ENCODE results near the gene DDX24. TPM values are rescaled to one million over a fixed set of nuclear protein-coding genes. Genes with fewer than 3 reads are reported as not detected.

DDX24 gene
- total and polyA plus RNA-seq, 2 of the 8 experiments (the other 6 are each of a cell fraction or from before 2014, with no cell fraction given) = 89.0 to 201 TPM

DNA sequence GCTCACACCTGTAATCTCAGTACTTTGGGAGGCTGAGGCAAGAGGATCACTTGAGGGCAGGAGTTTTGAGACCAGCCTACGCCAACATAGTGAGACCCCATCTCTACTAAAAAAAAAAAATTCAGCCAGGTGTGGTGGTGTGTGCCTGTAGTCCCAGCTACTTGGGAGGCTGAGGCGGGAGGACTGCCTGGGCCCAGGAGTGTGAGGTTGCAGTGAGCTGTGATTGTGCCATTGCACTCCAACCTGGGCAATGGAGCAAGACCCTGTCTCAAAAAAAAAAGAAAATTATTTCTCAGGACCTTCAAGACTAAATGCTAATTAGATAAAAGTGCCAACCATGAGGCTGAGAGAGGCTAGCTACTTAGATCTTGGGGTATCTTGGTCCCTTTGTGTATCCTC is 31.4 kb downstream of the DDX24 start:
- no peak overlapping the region for H3K9ac ChIP-seq (replicated peaks in 1 of 4; ENCODE audit: extremely low read depth in 1 of 4, low read depth in 3 of 4, low read length in 3 of 4)
- H2BK20ac ChIP-seq (ENCODE audit: low read length) = no peak overlapping the region
- no peak overlapping the region for H2AK5ac ChIP-seq (ENCODE audit: low read depth, low read length)
- no peak overlapping the region for H3K14ac ChIP-seq (ENCODE audit: insufficient read length)
- DNase-seq (ENCODE audit: low read depth in 1 of 2, low spot score in 2 of 2) (peak in 1 of 2 experiments; percentile 8), FAIRE-seq (no peak)
- H2BK120ac ChIP-seq (replicated peaks; ENCODE audit: low read depth, low read length) = no peak overlapping the region
- no peak overlapping the region for H2AFZ ChIP-seq (ENCODE audit: low read length)
- no peak overlapping the region for H3K23ac ChIP-seq (ENCODE audit: insufficient read length)
- no peak overlapping the region for H2BK15ac ChIP-seq (ENCODE audit: low read length)
- no peaks in the 10 kb centered on the region; the same call in 1 of the 2 replicates for H3K79me1 ChIP-seq (ENCODE audit: low read depth, low read length)
- H3K4me2 ChIP-seq (ENCODE audit: insufficient read depth in 1 of 2, low read depth in 2 of 2, low read length in 2 of 2) = no peak overlapping the region
- H2BK5ac ChIP-seq (ENCODE audit: low read depth, low read length) = no peak overlapping the region
- H3K9me3 ChIP-seq (ENCODE audit: insufficient read depth in 2 of 2, low read depth in 1 of 2, low read length in 1 of 2) = no peaks in the 10 kb centered on the region
- TF ChIP-seq TAF1 (IDR thresholded peaks at IDR 0.05; ENCODE audit: low read depth, low read length) = no peak
- TF ChIP-seq SIN3A (conservative IDR thresholded peaks at IDR 0.05 in 1 of 2, IDR thresholded peaks at IDR 0.05 in 1 of 2; ENCODE audit: low read depth in 1 of 2, low read length in 2 of 2) = no peak
- TF ChIP-seq TEAD4 (IDR thresholded peaks at IDR 0.05; ENCODE audit: low read depth, low read length) = no peak
- no peak for TF ChIP-seq YY1 (IDR thresholded peaks at IDR 0.05; ENCODE audit: low read depth, low read length)
- no peak for TF ChIP-seq KDM4A (IDR thresholded peaks at IDR 0.05; ENCODE audit: low read depth, low read length, severe bottlenecking)
- no peak for TF ChIP-seq KDM5A (IDR thresholded peaks at IDR 0.05; ENCODE audit: low read length)
- TF ChIP-seq EGR1 (IDR thresholded peaks at IDR 0.05; ENCODE audit: borderline replicate concordance, low read depth, low read length) = no peak
- TF ChIP-seq BRCA1 (IDR thresholded peaks at IDR 0.05; ENCODE audit: low read depth, low read length) = no peak
- TF ChIP-seq SIRT6 (IDR thresholded peaks at IDR 0.05; ENCODE audit: low read length) = no peak
- TF ChIP-seq, protein P1, sequence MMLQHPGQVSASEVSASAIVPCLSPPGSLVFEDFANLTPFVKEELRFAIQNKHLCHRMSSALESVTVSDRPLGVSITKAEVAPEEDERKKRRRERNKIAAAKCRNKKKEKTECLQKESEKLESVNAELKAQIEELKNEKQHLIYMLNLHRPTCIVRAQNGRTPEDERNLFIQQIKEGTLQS (IDR thresholded peaks at IDR 0.05; ENCODE audit: insufficient read depth, low read depth, low read length) = no peak
- no peak for TF ChIP-seq NRF1 (IDR thresholded peaks at IDR 0.05; ENCODE audit: low read depth, low read length)
- TF ChIP-seq GABPA (IDR thresholded peaks at IDR 0.05; ENCODE audit: borderline replicate concordance, insufficient read depth, low read length) = no peak
- TF ChIP-seq KDM1A (IDR thresholded peaks at IDR 0.05; ENCODE audit: borderline replicate concordance, low read length) = no peak
- CTCF ChIA-PET (ENCODE audit: partially characterized antibody) = interaction anchor here (0.6 to 17.4 kb wide), 10 partner anchors 13 to 258 kb away, joined by 3 to 148 read pairs (median 6); partner anchors contain the start of gene IFI27L2
- peaks cover under 1 to 7% of the 10 kb centered on the region in 2 experiments for H4K20me1 ChIP-seq (replicated peaks in 1 of 2; ENCODE audit: control insufficient read depth in 1 of 2, insufficient read depth in 2 of 2, low read length in 2 of 2)
- H3K27ac ChIP-seq (ENCODE audit: low read depth, low read length) = no peak overlapping the region
- H2BK12ac ChIP-seq (ENCODE audit: low read depth, low read length) = no peak overlapping the region
- H4K91ac ChIP-seq (replicated peaks; ENCODE audit: insufficient read length, low read length) = no peak overlapping the region
- POLR2A ChIA-PET (ENCODE audit: partially characterized antibody) = interaction anchor here (1.4 kb wide), 1 partner anchor 12 kb away, joined by 3 read pairs; no protein-coding TSS in a partner anchor
- H3K36me3 ChIP-seq (ENCODE audit: control insufficient read depth in 2 of 4, insufficient read depth in 4 of 4, low read length in 3 of 4) = peaks cover 24 to 77% (median 45%) of the 10 kb centered on the region in 4 experiments
- no peaks in the 10 kb centered on the region; a peak in 1 of 7 replicates for H3K4me1 ChIP-seq (replicated peaks in 1 of 4; ENCODE audit: control insufficient read depth in 3 of 4, insufficient read depth in 4 of 4, low read length in 3 of 4)
- H3K56ac ChIP-seq (replicated peaks; ENCODE audit: insufficient read length, low read depth, low read length) = no peak overlapping the region
- H3K27me3 ChIP-seq (replicated peaks in 1 of 4; ENCODE audit: control insufficient read depth in 3 of 4, extremely low read depth in 1 of 4, insufficient read depth in 3 of 4, low read length in 3 of 4) = no peaks in the 10 kb centered on the region
- no peak overlapping the region for H3K18ac ChIP-seq (ENCODE audit: extremely low read depth, low read length)
- H4K8ac ChIP-seq (ENCODE audit: extremely low read depth, insufficient read depth, low read length) = no peak overlapping the region
- H3K4ac ChIP-seq (replicated peaks; ENCODE audit: insufficient read length, low read depth, low read length) = no peak overlapping the region
- no peak overlapping the region for H4K5ac ChIP-seq (ENCODE audit: insufficient read length, low read depth, low read length)
- WGBS, 2 experiments (ENCODE audit: extremely low coverage in 1 of 2, insufficient coverage in 1 of 2, insufficient read length in 1 of 2, insufficient replicate concordance in 2 of 2, low coverage in 1 of 2, low lambda C conversion rate in 2 of 2, missing lambda C conversion rate in 1 of 2) = 75% methylated on average over 2 of the region's 2 CpGs; no CpG with 5 or more reads in 1 of the 2 experiments
- no peak overlapping the region for H3K4me3 ChIP-seq (ENCODE audit: extremely low read depth in 1 of 4, insufficient read depth in 2 of 4, low read depth in 3 of 4, low read length in 4 of 4)
- no peaks in the 10 kb centered on the region for H3K79me2 ChIP-seq (ENCODE audit: control insufficient read depth in 1 of 2, insufficient read depth in 2 of 2, low read length in 2 of 2)
- no peaks in the 10 kb centered on the region for H3K23me2 ChIP-seq (ENCODE audit: low read depth, low read length)
